SK-N-MC (cell line): ENCODE results near the gene ARHGEF6.
A peak's percentile ranks its signal among the peaks of the same experiment; 100 is the strongest.

Experiments used
- DNase-seq: peaks from one replicate; pipeline ENCODE4 v3.0.0-alpha.2; 2011; ENCODE audit warnings: low read depth, low spot score
- H3K27ac ChIP-seq: fragments of 200-600 bp; sonication (generic); 2 replicates; pipeline ENCODE4 v1.5.1; 2016; ENCODE audit warnings: mixed run types
- H3K36me3 ChIP-seq: fragments of 200-600 bp; sonication (generic); 2 replicates; pipeline ENCODE4 v1.6.1; 2017; ENCODE audit warnings: antibody characterized with exemption, low read length, mixed read lengths; ENCODE audit not compliant: insufficient read depth
- H3K4me3 ChIP-seq: fragments of 200-600 bp; sonication (generic); 2 replicates; pipeline ENCODE4 v1.5.1; 2016
- H3K9ac ChIP-seq: fragments of 200-600 bp; sonication (generic); 2 replicates; pipeline ENCODE4 v1.8.0; 2017; ENCODE audit warnings: mixed run types, mixed read lengths; ENCODE audit not compliant: insufficient read length
- H3K9me3 ChIP-seq: fragments of 200-600 bp; sonication (generic); 2 replicates; pipeline ENCODE4 v1.6.1; 2017; ENCODE audit warnings: low read depth, mild to moderate bottlenecking, antibody characterized with exemption, low read length, moderate library complexity, mixed read lengths
- EZH2 ChIP-seq: fragments of 200-600 bp; sonication (generic); IDR thresholded peaks from one replicate; pipeline ENCODE4 v1.6.1; 2017; ENCODE audit warnings: antibody characterized with exemption
- FOXP2 ChIP-seq: optimal IDR thresholded peaks from 2 replicates; pipeline ENCODE3; 2011; ENCODE audit warnings: mild to moderate bottlenecking, moderate library complexity; ENCODE audit not compliant: insufficient read depth; ENCODE audit errors: extremely low read length, control extremely low read depth
- POLR2AphosphoS5 ChIP-seq: IDR thresholded peaks from 2 replicates; pipeline ENCODE4 v1.6.1; 2012; ENCODE audit warnings: mild to moderate bottlenecking, low read depth, low read length, borderline replicate concordance

The ARHGEF6 gene

GRCh38 chrX:136694431-136695087 lies 86.2 kb downstream of the ARHGEF6 start:
- Histone ChIP-seq H3K4me3 (no peak overlapping the region), H3K9ac (no peak overlapping the region), H3K36me3 (no peaks in the 10 kb centered on the region), H3K9me3 (no peaks in the 10 kb centered on the region; the same call in 1 of the 2 replicates), H3K27ac (no peak overlapping the region)
- peak; percentile 37 for DNase-seq
- no peak for TF ChIP-seq EZH2
- no peak for TF ChIP-seq FOXP2
- TF ChIP-seq POLR2AphosphoS5 = no peak

- Histone ChIP-seq H3K36me3 (no peaks in the 10 kb centered on the region), H3K4me3 (no peak overlapping the region), H3K9ac (no peak overlapping the region), H3K27ac (no peak overlapping the region), H3K9me3 (no peaks in the 10 kb centered on the region)
- DNase-seq = no peak
- no peak for TF ChIP-seq FOXP2
- no peak for TF ChIP-seq POLR2AphosphoS5
- TF ChIP-seq EZH2 = no peak
Measured at GRCh38 chrX:136692271-136692670, 88.5 kb downstream of the ARHGEF6 start.

- no peak overlapping the region for H3K27ac ChIP-seq
- H3K9me3 ChIP-seq = no peaks in the 10 kb centered on the region
- no peak for DNase-seq
- no peaks in the 10 kb centered on the region for H3K36me3 ChIP-seq
- no peak for TF ChIP-seq FOXP2
- no peak for TF ChIP-seq EZH2
- no peak for TF ChIP-seq POLR2AphosphoS5
- H3K4me3 ChIP-seq = no peak overlapping the region
- no peak overlapping the region for H3K9ac ChIP-seq
Measured at GRCh38 chrX:136691028-136691809, 89.5 kb downstream of the ARHGEF6 start.

DNA sequence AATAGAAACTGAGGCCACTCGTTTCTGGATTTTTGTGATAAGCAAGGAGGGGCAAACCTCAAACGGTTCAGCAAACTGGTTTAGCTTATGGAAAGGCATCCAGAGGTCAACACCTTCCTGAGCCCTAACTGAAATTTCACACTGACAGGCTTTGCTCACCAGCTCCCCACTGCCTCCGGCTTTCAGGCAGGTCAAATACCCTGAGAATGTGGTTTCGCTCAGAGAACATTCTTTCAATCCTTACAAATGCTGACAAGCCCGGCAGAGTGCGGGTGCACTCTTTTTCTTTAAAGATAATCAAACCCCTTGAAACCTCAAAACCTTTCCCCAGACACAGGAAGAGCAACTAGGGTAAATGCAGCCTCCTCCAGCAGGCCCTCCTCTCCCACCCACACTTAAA lies 91.3 kb downstream of the ARHGEF6 start:
- no peak for TF ChIP-seq EZH2
- TF ChIP-seq FOXP2 = no peak
- TF ChIP-seq POLR2AphosphoS5 = no peak
- no peak for DNase-seq
- H3K9me3 ChIP-seq = no peaks in the 10 kb centered on the region
- no peak overlapping the region for H3K9ac ChIP-seq
- no peaks in the 10 kb centered on the region for H3K36me3 ChIP-seq
- H3K27ac ChIP-seq = no peak overlapping the region
- H3K4me3 ChIP-seq = no peak overlapping the region

DNA sequence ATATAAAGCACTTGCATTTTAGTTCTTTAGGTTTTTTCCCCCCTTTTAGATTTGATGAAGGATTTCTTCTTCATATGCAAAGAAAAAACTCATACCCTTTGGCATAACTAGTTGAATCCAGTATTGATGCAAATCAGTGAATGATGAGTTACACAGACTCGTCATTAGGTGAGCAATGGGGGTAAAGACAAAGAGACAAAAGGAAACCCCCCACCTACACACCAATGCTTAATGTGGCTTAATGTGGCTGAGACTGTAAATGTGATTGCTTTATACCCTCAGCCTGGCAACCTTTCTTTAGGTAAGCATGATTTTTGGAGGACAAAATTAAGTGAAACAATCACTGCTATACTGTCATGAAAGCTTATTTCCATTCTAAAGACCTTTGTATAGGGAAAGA lies 93.3 kb downstream of the ARHGEF6 start:
- H3K9ac ChIP-seq = no peak overlapping the region
- H3K4me3 ChIP-seq = no peak overlapping the region
- no peak overlapping the region for H3K27ac ChIP-seq
- no peak for TF ChIP-seq POLR2AphosphoS5
- TF ChIP-seq FOXP2 = no peak
- TF ChIP-seq EZH2 = no peak
- DNase-seq = no peak
- no peaks in the 10 kb centered on the region for H3K9me3 ChIP-seq
- H3K36me3 ChIP-seq = no peaks in the 10 kb centered on the region

- Histone ChIP-seq H3K4me3 (no peak overlapping the region), H3K9me3 (no peaks in the 10 kb centered on the region), H3K36me3 (no peaks in the 10 kb centered on the region), H3K9ac (no peak overlapping the region), H3K27ac (no peak overlapping the region)
- TF ChIP-seq POLR2AphosphoS5 (no peak), EZH2 (no peak), FOXP2 (no peak)
- DNase-seq = no peak
Measured at GRCh38 chrX:136684120-136684519, 96.6 kb downstream of the ARHGEF6 start.

- TF ChIP-seq EZH2 (no peak), POLR2AphosphoS5 (no peak), FOXP2 (no peak)
- Histone ChIP-seq H3K27ac (no peak overlapping the region), H3K9me3 (no peaks in the 10 kb centered on the region), H3K36me3 (no peaks in the 10 kb centered on the region), H3K4me3 (no peak overlapping the region), H3K9ac (no peak overlapping the region)
- DNase-seq = no peak
Measured at GRCh38 chrX:136679531-136679930, 101.2 kb downstream of the ARHGEF6 start.

- no peaks in the 10 kb centered on the region for H3K36me3 ChIP-seq
- H3K9ac ChIP-seq = no peak overlapping the region
- no peak overlapping the region for H3K4me3 ChIP-seq
- DNase-seq = no peak
- H3K9me3 ChIP-seq = no peaks in the 10 kb centered on the region
- TF ChIP-seq FOXP2 = no peak
- no peak overlapping the region for H3K27ac ChIP-seq
Measured at GRCh38 chrX:136674270-136674985, 106.3 kb downstream of the ARHGEF6 start.
